Ureter (tissue), 1 donor: Measurements from ENCODE around the gene NLRP3. TPM values are rescaled to one million over a fixed set of nuclear protein-coding genes. Genes with fewer than 3 reads are reported as not detected.
A peak's percentile ranks its signal among the peaks of the same experiment; 100 is the strongest.

Experiments used
- DNase-seq: peaks from one replicate; pipeline ENCODE4 v3.0.0-alpha.2; 2020; ENCODE audit warnings: low spot score
- total RNA-seq: library from RNA; stranded (reverse); gene quantifications from one replicate; pipeline ENCODE4 v1.2.4, GENCODE V29; 2023
- donor health status: DM: yes; HTN: yes; CAD: no.

NLRP3 gene
- total RNA-seq, 1 donor from 2014 or later: 1.9 TPM

DNA sequence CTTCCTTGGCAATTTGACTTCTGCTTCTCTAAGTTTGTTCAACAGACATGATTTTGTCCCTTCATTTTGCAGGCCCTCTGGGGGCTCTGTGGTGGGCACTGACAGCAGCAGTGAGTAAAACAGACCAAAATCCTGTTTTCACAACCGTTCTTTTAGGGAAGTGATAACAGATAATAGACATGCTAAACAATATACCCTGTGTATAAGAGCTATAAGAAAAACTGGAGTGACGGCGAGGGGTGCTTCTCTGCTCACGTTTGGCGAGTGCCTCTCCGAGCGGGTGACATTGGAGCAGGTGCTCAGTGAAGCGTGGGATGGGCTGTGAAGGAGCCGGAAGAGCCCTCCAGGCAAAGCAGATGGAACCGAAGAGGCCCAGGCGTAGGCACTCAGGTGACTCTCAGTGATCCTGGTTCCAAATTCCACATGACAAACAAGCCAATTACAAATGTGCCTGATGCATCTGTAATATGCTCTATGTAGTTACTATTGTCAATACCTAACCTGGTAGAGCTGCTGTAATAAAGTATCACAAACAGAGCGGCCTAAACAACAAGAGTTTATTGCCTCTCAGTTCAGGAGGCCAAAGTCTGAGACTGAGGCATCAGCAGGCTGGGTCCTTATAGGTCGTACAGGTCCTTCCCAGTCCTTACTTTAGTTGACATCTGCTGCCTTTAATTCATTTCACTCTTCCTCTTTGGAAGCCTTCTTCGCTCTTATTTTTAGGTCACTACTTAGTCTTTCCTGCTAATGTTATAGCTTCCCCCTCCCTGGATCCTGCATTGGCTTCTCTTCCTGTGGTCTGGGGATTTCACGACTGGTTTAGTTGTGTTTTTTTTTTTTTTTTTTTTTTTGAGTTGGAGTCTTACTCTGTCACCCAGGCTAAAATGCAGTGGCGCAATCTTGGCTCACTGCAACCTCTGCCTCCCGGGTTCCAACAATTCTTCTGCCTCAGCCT, 21.9 kb downstream of the NLRP3 start:
- DNase-seq: no peak

DNA sequence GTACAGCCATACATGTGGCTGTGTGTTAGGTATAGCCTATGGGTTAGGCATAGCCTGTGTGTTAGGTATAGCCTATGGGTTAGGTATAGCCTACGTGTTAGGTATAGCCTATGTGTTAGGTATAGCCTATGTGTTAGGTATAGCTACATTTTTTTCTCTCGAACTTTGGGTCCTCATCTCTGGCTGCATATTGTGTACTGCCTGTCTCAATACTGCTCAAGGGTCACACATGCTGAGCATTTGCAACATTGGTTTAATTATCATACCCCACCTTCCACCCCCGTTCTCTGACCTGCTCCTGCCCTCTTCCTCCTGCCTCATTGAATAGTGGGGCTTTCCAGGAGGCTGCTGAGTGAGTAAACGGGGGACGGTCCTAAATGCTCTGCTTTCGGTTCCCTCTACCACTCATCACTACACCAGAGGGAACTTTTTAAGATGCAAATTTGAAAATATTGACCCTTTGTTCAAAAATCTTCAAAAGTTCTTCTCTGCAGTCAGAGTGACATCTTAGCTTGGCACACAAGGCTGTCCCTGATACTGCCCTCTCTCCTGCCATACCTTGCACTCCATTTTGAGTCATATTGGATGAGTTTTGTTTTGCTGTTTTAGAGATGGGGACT, 24.1 kb downstream of the NLRP3 start:
- no peak for DNase-seq

DNA sequence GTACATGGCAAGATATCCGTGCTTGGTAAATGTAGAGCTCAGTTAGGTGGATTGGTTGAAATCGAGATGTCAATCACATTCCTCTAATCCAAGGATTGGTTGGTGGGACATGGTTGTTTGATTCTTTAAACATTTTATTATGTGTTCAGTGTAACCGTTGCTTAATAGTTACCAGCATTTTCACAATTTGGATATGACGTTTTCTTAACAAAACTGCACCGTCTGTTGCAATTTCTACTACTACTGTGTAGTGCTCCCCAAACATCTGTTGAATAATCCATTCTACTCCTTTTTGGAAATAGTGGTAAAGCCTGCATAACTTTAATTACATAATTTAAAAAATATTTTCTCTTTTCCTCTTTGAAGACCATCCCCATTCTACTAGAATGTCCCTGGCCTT, 25.6 kb downstream of the NLRP3 start:
- no peak for DNase-seq

DNA sequence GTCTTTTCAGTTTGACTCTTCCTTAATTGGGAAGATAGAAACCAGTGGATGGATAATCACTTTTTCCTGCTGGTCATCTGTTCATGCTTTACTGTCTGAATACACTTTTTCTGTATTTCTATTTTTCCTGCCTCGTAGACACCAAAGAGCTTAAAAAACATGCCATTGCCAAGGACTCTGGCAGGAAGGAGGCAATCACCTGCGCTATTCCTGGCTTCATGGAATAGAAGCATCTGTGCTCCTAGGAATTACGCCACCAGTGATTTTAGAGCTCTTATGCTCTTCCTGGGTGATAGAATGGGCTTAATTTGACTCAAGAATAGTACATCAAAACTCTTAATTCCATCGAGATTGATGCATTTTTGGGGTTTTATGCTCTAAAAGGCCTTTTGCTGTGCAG, 26.2 kb downstream of the NLRP3 start:
- no peak for DNase-seq

DNA sequence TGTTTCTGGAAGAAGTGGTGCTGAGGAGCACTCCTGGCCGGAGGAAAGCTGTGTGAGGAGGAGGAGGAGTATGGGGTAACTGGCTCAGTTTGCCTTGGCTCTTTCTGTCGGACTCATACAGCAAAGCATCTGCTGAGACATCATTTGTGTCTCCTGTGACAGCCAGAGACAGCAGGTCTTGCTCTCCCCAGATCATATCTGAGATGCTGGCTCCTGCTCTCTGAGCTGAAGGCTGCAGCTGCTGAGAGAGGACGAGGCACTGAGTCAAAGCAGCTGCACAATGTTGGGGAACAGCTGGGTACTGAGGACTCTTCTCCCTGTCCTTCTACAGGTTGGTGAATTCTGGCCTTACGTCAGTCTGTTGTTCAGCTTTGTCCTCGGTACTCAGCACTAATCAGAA, 27.7 kb downstream of the NLRP3 start:
- DNase-seq: no peak

DNA sequence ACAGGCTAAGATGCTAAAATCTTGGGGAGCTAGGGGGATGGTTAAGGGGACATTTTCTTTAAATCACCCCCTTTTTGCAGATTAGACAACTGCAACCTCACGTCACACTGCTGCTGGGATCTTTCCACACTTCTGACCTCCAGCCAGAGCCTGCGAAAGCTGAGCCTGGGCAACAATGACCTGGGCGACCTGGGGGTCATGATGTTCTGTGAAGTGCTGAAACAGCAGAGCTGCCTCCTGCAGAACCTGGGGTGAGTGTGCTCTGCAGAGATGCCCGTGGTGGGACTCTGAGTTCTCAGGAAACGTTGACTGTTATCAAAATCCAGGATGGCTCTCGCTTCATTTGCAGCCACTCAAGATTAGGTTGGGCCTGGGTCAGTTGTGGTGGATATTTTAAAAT, 28.6 kb downstream of the NLRP3 start:
- DNase-seq: no peak

DNA sequence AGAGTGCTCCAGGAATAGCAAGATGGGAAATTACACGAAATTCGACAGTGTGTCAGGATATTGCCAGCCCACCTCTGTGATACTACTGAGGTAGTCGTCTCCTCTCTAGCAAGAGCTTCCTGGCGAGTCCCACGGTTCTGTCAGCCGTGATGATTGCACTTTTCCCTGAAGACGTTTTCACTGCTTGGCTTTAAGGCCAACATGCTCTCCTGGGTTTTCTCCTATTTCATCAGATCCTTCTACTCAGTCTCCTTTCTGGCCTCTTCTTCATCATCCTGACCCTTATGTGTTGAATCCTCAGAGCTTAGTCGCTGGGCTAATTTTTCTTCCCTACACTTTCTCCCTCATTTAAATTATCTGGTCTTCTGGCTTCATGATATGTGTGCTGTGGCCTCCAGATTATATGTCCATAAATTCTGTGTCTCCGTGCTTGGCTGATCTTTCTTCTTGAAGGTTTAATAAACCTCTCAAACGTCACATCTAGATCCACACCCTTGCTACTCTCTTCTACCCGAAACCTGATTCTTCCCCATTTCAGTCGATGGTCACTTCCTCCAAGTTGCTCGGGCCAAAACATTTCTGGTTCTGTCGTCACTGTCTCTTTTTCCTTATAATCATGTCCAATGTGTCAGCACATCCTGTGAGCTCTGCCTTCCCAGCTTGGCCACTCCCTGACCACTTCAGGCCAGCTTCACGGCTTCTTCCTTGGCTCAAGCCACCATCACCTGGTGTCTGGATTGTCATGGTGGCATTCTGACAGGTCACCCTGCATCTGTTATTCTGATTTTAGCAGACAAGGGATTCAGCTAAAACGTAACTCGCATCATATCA, 29.8 kb downstream of the NLRP3 start:
- DNase-seq: no peak

DNA sequence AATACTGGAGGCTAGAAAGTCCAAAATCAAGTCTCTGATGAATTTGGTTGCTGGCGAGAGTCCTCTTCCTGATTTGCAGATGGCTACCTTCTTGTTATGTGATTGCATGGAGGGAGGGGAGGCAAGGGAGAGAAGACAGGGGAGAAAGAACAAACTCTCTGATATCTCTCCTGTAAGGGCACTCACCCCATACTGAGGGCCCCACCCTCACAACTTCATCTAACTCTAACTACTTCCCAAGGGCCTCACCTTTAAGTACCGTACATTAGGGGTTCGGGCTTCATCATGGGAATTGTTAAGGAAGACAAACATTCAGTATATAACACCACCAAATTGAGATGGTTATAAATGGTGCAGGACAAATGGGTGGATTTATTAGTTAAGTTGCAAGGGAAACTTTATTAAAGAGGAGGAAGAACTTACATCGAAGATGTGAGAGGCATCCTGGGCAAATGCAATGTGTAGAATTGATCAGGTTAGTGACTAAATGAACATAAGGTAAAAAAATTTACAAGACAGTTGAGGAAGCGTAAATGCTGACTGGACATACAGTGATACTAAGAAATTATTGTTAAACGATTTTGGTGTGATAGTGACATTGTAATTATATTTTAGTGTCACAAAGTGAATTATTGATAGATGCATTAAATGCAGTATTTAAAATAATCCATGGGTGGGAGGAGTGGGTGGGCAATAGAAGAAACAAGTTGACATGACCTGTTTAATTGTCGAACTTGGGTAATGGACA, 31.4 kb downstream of the NLRP3 start:
- DNase-seq: no peak

DNA sequence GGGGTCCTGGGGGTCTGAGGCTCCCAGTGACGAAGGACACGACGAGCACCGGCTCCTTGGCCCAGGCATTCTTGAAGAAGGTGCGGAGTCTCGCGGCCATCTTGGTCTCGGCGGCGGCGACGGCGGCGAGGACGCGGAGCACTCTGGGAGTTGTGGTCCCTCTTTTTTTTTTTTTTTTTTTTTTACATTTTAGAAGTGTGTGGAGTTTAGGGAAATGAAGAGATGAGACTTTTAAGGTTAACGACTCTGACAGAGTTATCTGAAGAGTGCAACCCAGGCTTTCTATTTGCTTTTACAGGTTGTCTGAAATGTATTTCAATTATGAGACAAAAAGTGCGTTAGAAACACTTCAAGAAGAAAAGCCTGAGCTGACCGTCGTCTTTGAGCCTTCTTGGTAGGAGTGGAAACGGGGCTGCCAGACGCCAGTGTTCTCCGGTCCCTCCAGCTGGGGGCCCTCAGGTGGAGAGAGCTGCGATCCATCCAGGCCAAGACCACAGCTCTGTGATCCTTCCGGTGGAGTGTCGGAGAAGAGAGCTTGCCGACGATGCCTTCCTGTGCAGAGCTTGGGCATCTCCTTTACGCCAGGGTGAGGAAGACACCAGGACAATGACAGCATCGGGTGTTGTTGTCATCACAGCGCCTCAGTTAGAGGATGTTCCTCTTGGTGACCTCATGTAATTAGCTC, 32.3 kb downstream of the NLRP3 start:
- peak; percentile 62 for DNase-seq

DNA sequence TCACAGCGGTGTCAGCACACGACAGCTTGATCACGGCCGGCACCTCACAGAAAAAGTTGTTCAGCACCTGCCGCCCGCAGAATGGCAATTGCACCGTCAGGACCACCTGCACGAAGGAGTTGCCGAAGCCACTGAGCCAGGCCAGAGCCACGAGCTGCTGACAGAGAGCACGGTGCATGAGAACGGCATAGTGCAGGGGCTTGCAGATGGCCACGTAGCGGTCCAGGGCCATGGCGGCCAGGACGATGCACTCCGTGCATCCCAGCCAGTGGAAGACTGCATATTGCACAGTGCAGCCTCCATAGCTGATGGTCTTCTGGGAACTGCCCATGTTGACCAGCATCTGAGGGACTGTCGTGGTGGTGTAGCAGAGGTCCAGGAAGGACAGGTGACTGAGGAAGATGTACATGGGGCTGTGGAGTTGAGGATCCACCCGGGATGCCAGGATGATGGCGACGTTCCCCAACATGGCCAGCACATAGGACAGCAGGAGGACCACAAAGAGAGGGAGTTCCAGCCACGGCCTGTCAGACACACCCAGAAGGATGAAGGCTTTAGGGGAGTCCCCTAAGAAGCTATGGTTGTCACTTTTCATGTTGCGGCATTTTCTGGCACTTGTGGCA, 35.5 kb downstream of the NLRP3 start:
- no peak for DNase-seq

DNA sequence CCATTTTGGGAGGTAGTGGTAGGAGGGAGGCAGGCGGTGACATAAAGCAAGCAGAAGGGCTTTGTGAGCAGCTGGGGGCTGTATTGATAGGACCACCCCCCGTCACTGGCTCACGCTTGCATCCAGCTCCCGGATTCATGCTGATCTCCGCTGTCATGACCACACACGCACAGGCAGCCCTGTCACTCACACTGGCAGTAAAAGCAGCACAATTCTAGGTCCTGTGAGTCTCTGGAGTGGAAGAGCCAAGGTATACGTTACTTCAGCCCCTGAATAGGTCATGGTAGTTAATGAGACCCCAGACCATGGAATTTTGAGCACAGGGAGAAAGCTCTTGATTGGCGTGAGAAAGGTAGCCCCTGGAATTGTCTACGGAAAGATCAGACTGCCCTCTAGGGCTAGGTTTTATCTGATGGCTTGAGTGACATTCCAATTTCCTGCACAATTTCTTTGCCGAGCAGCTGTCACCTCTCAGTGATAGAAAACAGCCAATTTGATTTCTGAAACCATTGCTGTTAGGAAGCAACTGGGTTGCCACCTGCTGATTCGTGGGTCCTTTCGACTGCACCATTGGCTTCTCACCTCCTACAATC, 36.6 kb downstream of the NLRP3 start:
- DNase-seq: no peak

DNA sequence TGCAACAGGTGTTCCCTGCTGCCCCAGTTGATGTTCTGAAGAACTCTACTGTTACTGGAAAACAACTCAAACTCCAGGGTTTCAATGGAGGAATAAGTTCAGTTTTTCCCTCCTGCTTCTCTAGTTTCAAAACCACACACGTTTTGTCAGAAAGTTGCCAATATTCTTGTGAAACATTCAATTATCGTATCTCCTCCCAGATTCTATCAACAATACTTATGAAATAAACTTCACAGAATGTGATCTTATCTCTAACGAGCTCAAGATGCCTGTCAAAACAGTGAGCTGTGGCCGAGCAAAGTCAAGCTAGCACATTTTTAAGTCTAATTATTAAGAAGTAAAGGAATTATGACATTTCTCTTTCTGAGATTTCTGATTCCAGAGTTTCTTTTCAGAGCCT, 37.3 kb downstream of the NLRP3 start:
- DNase-seq: no peak

DNA sequence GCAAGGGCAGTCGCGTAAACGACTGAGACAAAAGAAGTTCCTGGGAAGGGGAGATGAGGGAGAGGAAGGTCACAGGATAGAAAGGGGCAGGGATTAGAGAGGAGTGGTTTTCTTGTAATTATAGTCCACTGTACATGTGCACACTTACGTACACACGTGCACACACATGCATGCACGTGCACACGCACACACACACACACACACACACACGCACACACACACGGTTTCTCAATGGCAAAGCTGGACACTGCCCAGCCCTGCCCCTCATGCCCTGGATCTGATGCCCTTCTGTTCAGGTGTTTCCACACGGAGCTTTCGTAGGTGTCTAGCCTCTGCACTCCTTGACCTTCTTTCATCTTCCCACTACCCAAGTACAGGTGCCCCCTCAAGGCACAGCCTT, 38.0 kb downstream of the NLRP3 start:
- no peak for DNase-seq

DNA sequence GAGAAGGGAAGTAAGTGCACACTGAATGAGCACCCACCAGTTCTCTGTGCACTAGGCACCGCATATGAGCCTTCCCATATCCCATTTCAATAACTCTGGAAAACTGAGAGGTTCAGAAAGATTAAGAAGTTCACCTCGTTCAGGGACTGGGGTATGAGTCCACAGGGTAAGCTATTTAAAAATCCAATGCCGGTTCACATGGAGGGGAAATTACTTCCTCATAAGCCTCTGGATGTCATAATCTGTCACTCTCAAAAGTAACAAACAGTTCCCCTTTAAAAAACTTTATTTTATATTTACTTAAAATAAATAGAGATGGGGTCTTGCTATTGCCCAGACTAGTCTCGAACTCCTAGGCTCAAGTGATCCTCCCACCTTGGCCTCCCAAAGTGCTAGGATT, 40.0 kb downstream of the NLRP3 start:
- no peak for DNase-seq

DNA sequence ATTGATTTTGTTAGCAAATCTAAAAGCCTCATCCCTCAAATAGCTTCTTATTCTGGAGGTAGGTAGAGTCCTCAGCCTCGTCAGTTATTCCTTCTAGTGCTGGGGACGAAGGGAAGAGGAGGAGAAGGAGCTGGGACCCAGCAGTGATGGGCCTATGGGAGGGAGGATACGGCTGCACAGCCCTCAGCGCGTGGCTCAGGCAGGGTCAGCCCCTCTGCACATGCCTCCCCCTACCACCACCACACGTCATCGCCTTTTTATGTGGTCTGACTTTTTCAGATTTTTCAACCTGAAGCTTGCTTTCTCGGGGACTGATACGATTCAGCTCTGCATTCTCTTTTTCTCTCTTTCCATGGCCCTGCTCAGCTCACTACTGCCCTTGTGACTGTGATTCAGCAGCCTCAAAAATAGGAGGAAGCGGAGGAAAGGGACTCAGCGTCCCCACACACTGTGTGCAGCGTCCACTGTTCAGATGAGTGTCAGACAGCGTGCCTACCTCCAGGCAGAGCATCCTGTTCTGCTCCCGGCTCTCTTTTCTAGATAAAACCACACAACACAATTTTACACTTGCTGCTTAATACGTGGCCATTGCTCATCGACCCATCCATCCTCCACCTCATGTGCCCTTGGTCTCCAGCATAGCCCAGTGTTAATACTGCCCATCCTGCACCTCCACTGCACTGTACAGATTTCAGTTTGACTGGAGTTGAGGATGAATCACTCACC, 41.1 kb downstream of the NLRP3 start:
- no peak for DNase-seq

DNA sequence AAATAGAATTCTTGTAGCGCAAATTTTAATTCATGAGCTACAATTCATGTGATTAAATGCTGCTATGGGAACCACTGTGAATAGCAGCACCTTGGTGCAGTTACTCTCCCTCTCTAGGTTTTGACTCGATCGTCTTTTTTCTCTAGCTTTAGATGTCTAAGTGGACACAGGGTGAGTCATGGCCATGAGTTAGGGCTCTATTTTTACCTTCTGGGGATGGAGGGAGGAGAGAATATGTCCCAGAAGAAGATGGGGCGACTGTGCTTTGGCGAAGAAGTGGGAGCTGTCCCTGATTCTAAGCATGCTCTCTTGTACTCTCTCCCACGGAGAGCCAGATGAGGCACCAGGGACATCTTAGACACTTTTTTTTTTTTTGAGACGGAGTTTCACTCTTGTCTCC, 43.5 kb downstream of the NLRP3 start:
- DNase-seq: no peak

DNA sequence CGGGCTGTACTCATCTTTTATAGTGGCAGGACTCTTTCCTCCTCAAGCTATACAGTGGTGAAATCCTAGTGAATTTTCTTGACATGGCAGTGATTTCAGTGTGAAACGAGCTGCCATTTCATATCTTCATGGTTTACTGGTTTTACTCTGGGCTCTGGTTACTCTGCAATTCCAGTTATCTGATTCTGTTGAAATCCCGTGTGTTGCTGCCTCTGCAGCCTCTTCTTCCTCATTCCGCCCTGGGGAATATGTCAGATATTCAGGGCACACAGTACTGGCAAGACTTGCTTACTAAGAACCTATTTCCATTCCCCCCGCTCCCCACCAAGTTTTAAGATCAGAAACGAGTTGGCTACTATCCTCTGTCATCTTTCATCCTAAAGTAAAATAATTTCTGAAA, 49.8 kb downstream of the NLRP3 start:
- DNase-seq: no peak

DNA sequence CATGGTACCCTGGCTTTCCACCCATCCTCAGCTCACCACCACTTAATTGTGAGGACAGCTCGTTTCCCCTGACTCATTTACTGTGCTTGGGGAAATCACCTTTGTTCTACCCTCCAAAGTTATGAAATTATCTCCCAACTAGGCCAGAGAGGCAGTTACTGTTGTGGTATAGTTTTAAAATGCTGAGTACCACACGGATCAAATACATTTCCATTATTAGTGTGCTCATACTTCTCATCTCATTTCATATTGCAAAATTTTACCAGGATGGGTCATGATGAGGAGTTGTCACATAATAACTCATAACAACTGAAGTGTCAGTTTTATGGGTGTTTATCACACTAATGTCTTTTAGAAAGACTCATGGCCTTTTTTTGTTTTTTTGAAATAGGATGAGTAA, 51.2 kb downstream of the NLRP3 start:
- DNase-seq: no peak

DNA sequence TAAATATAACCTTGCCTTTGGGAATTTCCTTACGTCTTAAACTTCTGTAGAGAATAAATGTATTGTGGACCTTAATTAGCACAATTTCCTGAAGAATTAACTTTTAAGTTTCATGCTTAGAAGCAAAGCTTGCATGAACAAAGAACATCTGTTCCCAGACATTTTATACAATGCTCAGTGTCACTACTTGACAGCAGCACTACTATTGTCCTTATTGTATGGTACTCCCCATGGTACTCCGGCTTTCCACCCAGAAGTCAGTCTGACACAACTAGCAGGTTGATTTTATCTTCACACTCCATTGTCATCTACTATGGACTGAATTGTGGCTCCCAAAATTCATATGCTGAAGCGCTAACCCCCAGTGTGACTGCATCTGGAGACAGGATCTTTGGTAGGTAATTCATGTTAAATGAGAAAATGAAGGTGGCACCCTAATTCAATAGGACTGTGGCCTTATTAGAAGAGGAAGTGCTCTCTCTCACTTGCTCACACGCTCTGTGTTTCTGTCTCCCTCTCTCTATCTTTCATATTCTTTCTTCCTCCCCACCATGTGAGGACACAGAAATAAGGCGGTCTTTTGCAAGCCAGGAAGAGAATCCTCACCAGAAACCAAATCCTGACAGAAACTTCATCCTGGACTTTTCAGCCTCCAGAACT, 52.6 kb downstream of the NLRP3 start:
- no peak for DNase-seq
